Upper lobe of left lung (tissue), 6 donors: ENCODE data around the gene TTC12. TPM values are rescaled to one million over a fixed set of nuclear protein-coding genes. Genes with fewer than 3 reads are reported as not detected.
A peak's percentile ranks its signal among the peaks of the same experiment; 100 is the strongest.

Experiments
- ATAC-seq, 2 donors: fragments of 200-7000 bp; cut with Tn5 transposase; one replicate each; pipeline ENCODE4 v1.9.1; 2022; ENCODE audit warnings: mild to moderate bottlenecking in 2 of 2, moderate library complexity in 2 of 2; ENCODE audit not compliant: low FRiP score in 2 of 2
- DNase-seq, 2 donors: peaks; one replicate each; pipeline ENCODE4 v3.0.0-alpha.2; 2019 to 2020
- H3K27ac ChIP-seq, 4 donors: fragments of 200-600 bp; sonication (generic); one replicate each; pipeline ENCODE4 v1.5.1; 2016 to 2019
- H3K27me3 ChIP-seq, 4 donors: fragments of 200-600 bp; sonication (generic); one replicate each; pipeline ENCODE4 v1.5.1; 2017 to 2019
- H3K36me3 ChIP-seq, 4 donors: fragments of 200-600 bp; sonication (generic); one replicate each; pipeline ENCODE4 v1.5.1; 2016 to 2019
- H3K4me1 ChIP-seq, 4 donors: fragments of 200-600 bp; sonication (generic); one replicate each; pipeline ENCODE4 v1.5.1; 2018 to 2019
- H3K4me3 ChIP-seq, 4 donors: fragments of 200-600 bp; sonication (generic); one replicate each; pipeline ENCODE4 v1.5.1; 2017 to 2019; ENCODE audit warnings: mild to moderate bottlenecking in 2 of 4, moderate library complexity in 1 of 4
- H3K9me3 ChIP-seq, 4 donors: fragments of 200-600 bp; sonication (generic); one replicate each; pipeline ENCODE4 v1.5.1; 2018 to 2019
- EP300 ChIP-seq, 4 donors: sonication (generic); formaldehyde crosslinking; IDR thresholded peaks; one replicate each; pipeline ENCODE4 v1.5.1; 2017; ENCODE audit warnings: antibody characterized with exemption in 4 of 4, control low read depth in 2 of 4
- POLR2A ChIP-seq, 4 donors: fragments of 450-650 bp; IDR thresholded peaks; one replicate each; pipeline ENCODE4 v1.5.1; 2016 to 2017; ENCODE audit warnings: antibody characterized with exemption in 4 of 4, mild to moderate bottlenecking in 2 of 4
- POLR2AphosphoS5 ChIP-seq, 2 donors: sonication (generic); formaldehyde crosslinking; IDR thresholded peaks; one replicate each; pipeline ENCODE4 v1.5.1; 2017; ENCODE audit warnings: antibody characterized with exemption in 2 of 2
- WGBS, 2 donors: methylation state at CpG; one replicate each; pipeline ENCODE4 v1.1.5; 2017 to 2018; 5-methylcytosine and 5-hydroxymethylcytosine counted together
- total RNA-seq, 6 donors: library from RNA; depleted of rRNA in 4 of 6; stranded (reverse); fragments of >200 nt in 4 of 6; gene quantifications; one replicate each; pipeline versions ENCODE4 v1.1.0 to v1.2.1, GENCODE V29; 2016 to 2021
- TF ChIP-seq, protein P1 (sequence below), 6 experiments: fragments of 450-650 bp in 4 of 6; fragments of 200-600 bp in 2 of 6; sonication (generic) in 2 of 6; IDR thresholded peaks; one replicate each; pipeline ENCODE4 v1.5.1; 2016 to 2019; ENCODE audit warnings: antibody characterized with exemption in 6 of 6
- donor health status: DM: no; HTN: no; CAD: no; lungs with moderate emphysema.
- donor health status: DM: no; HTN: yes; CAD: no; lungs with severe emphysema.

TTC12 gene
- total RNA-seq, 6 donors from 2014 or later, result 11.6 to 56.7 (median 16.1) TPM

DNA sequence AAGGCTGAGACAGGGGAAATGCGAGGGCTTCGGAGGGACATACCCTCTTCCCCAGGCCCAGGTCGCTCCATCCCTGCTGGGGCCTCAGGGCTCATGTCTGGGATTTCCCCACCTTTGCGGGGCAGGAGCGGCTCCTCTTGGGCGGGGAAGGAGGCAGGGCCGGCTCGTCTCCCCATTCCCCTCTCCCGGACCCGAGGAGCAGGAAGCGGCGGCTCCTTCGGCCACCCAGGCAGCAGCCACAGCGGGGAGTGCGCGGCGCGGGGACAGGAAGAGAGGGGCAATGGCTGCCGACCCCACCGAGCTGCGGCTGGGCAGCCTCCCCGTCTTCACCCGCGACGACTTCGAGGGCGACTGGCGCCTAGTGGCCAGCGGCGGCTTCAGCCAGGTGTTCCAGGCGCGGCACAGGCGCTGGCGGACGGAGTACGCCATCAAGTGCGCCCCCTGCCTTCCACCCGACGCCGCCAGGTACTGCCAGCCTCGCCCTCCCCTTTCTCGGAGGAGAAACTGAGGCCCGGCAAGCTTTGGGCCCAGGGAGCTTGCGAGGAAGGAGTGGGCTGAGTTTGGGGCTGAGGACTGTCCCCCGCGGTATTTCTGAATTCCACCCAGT lies 73.3 kb downstream of the TTC12 start, which contains the start of gene ANKK1:
TSS of gene ANKK1 (plus strand) at position 175 of the 607 bp plus-strand sequence. CDS start at position 281, 106 bp downstream.
- Histone ChIP-seq H3K4me1 (peaks cover 0 to 7% (median 2%) of the 10 kb centered on the region in 4 donors), H3K9me3 (no peaks in the 10 kb centered on the region), H3K4me3 (peak within 1 kb of the TSS in 1 of 4 donors; percentile 9), H3K27ac (no peak within 1 kb of the TSS), H3K27me3 (peaks cover 0 to 12% (median 6%) of the 10 kb centered on the region in 4 donors), H3K36me3 (no peaks in the 10 kb centered on the region)
- DNase-seq, result peak in 1 of 2 donors; percentile 79
- ATAC-seq, result no peak
- 22 to 44% methylated on average over 6 to 32 of the region's 46 CpGs for WGBS, 2 donors
- no peak for TF ChIP-seq POLR2A (IDR thresholded peaks at IDR 0.05)
- no peak for TF ChIP-seq POLR2AphosphoS5 (IDR thresholded peaks at IDR 0.05)
- TF ChIP-seq, protein P1, sequence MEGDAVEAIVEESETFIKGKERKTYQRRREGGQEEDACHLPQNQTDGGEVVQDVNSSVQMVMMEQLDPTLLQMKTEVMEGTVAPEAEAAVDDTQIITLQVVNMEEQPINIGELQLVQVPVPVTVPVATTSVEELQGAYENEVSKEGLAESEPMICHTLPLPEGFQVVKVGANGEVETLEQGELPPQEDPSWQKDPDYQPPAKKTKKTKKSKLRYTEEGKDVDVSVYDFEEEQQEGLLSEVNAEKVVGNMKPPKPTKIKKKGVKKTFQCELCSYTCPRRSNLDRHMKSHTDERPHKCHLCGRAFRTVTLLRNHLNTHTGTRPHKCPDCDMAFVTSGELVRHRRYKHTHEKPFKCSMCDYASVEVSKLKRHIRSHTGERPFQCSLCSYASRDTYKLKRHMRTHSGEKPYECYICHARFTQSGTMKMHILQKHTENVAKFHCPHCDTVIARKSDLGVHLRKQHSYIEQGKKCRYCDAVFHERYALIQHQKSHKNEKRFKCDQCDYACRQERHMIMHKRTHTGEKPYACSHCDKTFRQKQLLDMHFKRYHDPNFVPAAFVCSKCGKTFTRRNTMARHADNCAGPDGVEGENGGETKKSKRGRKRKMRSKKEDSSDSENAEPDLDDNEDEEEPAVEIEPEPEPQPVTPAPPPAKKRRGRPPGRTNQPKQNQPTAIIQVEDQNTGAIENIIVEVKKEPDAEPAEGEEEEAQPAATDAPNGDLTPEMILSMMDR (IDR thresholded peaks at IDR 0.05), result peak in 3 of 6 experiments; percentile 30 to 63 (median 32)
- TF ChIP-seq EP300 (IDR thresholded peaks at IDR 0.05), result no peak

DNA sequence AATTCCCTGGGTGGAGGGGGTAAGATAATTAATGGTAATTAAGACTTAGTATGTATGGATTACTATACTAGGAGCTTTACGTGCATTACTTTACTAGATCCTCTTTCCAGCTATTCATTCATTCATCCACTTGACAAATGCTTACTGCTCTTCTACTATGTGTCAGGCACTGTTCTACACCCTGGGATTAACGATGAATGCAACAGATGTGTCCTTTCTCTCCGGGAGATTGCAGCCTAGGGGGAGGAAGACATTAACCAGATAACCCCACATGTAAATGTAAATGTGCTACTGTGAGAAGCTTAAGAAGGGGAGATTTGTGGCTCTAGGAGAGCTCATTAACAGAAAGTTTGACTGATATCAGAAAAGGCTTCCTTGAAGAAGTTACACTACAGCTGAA lies 74.9 kb downstream of the TTC12 start:
- Histone ChIP-seq H3K4me1 (peaks cover 0 to 7% (median 2%) of the 10 kb centered on the region in 4 donors), H3K9me3 (no peaks in the 10 kb centered on the region), H3K27ac (no peak overlapping the region), H3K4me3 (no peak overlapping the region), H3K27me3 (peaks cover 0 to 12% (median 6%) of the 10 kb centered on the region in 4 donors), H3K36me3 (no peaks in the 10 kb centered on the region)
- ATAC-seq (no peak), DNase-seq (no peak)
- 40 to 58% methylated on average over 3 of the region's 3 CpGs for WGBS, 2 donors
- TF ChIP-seq EP300 (IDR thresholded peaks at IDR 0.05) (no peak), POLR2A (IDR thresholded peaks at IDR 0.05) (no peak), POLR2AphosphoS5 (IDR thresholded peaks at IDR 0.05) (no peak)
- TF ChIP-seq, protein P1 (IDR thresholded peaks at IDR 0.05), result no peak

DNA sequence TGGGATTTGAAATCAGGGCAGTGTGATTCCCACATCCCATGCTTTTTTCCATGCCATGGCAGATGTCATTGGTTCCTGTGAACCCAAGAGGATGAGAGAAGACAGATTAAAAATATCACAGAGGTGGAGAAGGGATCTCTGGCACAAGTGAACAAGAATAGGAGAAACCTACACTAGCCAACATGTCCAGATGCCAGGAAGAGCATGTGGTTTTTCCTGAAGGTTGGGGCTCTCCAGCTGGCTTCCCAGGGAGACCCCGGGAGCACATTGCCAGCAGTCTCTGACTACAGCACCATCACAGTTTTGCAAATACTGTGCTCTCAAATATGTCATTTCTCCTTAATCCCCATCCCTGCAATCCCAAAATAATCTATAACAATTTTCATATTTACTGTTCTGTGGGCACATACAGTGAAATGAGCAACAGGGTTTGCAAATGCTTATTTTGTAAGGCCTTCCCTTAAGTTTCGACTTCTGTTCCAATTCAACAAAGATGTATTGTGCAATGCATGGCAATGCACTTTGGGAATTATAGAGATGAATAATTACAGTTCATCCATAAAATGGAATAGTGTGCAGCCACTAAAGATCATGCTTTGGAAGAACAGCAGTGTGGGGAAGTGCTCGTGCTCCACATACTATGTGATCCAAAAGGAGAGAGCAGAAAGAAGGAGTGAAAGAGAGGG lies 78.0 kb downstream of the TTC12 start:
- peaks cover 0 to 11% (median 5%) of the 10 kb centered on the region in 4 donors for H3K27me3 ChIP-seq
- H3K4me3 ChIP-seq, result no peak overlapping the region
- WGBS, 2 donors, result 73 to 83% methylated on average over 3 of the region's 3 CpGs
- H3K4me1 ChIP-seq, result peaks cover 0 to 7% (median 2%) of the 10 kb centered on the region in 4 donors
- no peak for DNase-seq
- no peaks in the 10 kb centered on the region for H3K36me3 ChIP-seq
- no peaks in the 10 kb centered on the region for H3K9me3 ChIP-seq
- no peak for ATAC-seq
- no peak overlapping the region for H3K27ac ChIP-seq
- TF ChIP-seq, protein P1 (IDR thresholded peaks at IDR 0.05), result no peak
- TF ChIP-seq POLR2A (IDR thresholded peaks at IDR 0.05) (no peak), POLR2AphosphoS5 (IDR thresholded peaks at IDR 0.05) (no peak), EP300 (IDR thresholded peaks at IDR 0.05) (no peak)

DNA sequence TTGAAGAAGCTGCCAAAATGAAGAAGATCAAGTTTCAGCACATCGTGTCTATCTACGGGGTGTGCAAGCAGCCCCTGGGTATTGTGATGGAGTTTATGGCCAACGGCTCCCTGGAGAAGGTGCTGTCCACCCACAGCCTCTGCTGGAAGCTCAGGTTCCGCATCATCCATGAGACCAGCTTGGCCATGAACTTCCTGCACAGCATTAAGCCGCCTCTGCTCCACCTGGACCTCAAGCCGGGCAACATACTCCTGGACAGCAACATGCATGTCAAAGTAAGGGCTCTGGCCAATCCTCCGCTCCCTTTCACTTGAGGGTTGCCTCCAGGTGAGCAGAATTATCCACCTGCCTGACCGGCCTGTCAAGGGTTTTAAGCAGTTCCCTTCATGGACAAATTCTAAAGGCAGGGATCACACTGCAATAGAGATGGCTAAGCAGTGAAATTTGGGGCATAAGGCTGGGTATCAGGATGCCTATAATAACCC lies 79.2 kb downstream of the TTC12 start:
- no peaks in the 10 kb centered on the region for H3K9me3 ChIP-seq
- H3K4me3 ChIP-seq, result no peak overlapping the region
- H3K27me3 ChIP-seq, result peaks cover 0 to 2% (median 0%) of the 10 kb centered on the region in 4 donors
- H3K27ac ChIP-seq, result no peak overlapping the region
- TF ChIP-seq POLR2A (IDR thresholded peaks at IDR 0.05), result no peak
- H3K4me1 ChIP-seq, result no peaks in the 10 kb centered on the region
- H3K36me3 ChIP-seq, result no peaks in the 10 kb centered on the region
- ATAC-seq (no peak), DNase-seq (no peak)
- WGBS, 2 donors, result 80 to 91% methylated on average over 1 to 8 of the region's 8 CpGs

DNA sequence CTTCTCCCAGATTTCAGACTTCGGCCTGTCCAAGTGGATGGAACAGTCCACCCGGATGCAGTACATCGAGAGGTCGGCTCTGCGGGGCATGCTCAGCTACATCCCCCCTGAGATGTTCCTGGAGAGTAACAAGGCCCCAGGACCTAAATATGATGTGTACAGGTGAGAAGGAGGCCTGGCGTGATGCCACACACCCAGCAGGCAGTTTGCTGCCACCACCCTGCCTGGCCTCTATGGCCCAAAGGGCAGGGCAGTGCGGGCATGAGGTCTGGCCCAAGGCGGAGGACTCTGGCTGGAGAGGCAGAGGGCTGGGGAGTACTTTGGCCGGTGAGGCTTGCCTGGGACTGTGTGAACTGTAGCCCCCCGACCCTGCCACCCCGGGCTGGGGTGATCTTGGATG lies 80.5 kb downstream of the TTC12 start:
- Histone ChIP-seq H3K4me3 (no peak overlapping the region), H3K4me1 (no peaks in the 10 kb centered on the region), H3K27me3 (no peaks in the 10 kb centered on the region), H3K27ac (no peak overlapping the region), H3K36me3 (no peaks in the 10 kb centered on the region), H3K9me3 (no peaks in the 10 kb centered on the region)
- TF ChIP-seq EP300 (IDR thresholded peaks at IDR 0.05) (no peak), POLR2A (IDR thresholded peaks at IDR 0.05) (no peak), POLR2AphosphoS5 (IDR thresholded peaks at IDR 0.05) (no peak)
- TF ChIP-seq, protein P1 (IDR thresholded peaks at IDR 0.05), result no peak
- ATAC-seq (no peak), DNase-seq (no peak)
- 97 to 100% methylated on average over 5 to 11 of the region's 11 CpGs for WGBS, 2 donors
